ENCODE results near the gene GARIN5B.

GARIN5B gene

DNA sequence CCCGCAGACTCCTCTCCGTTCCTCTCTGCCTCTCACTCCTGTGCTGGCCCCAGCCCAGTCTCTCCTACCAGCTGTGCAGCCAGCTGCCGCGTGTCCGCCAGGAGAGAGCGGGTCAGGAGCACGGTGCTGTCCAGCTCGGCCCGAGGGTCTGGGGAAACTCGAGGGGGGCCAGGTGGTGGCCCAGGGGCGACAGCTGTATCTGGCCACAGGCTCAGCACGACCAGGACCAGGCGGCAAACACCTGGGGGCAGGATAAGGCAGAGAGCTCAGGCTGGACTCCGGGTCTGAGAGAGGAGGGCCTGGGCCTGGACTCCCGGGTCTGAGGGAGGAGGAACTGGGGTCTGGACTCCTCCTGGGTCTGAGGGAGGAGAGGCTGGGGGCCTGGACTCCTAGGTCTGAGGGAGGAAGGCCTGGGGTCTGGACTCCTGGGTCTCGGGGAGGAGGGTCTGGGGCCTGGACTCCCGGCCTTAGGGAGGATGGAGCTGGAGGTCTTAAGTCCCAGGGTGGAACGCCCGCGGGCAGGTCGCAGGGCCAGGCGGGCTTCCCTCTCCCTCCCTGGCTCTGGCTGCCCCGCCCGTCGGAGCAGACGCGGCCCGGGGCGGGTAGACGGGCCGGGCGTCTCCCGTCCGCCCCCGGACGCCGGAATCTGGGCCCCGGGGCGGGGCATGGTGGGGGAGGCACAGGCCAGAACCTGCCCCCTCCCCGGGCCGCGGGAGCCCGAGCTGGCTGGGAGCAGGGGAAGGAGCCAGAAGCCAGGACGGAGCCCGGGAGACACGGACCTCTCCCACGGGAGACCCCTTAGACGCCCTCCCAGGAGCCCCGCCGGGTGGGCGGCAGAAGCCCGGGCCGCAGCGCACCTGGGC is 5.9 kb upstream of the GARIN5B start:
- DNase-seq: no peak

DNA sequence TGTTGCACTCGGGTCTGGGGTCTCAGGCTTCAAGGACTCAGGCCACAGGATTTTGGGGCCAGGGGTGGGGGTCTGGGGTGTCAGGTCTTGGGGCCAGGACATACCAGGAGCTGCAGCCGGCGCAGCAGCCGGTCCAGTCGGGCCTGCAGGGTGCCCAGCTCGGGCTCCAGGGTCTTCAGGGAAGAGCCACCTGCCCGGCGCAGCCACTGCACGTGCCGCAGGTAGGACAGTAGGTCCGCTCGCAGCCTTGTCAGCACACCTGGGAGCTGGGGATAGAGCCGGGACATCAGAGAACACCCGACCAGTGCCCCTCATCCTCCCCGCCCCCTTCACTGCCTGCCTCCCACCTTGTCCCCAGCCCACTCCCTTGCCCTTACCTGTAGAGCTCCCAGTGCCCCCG is 5.0 kb upstream of the GARIN5B start:
- no peak for DNase-seq

DNA sequence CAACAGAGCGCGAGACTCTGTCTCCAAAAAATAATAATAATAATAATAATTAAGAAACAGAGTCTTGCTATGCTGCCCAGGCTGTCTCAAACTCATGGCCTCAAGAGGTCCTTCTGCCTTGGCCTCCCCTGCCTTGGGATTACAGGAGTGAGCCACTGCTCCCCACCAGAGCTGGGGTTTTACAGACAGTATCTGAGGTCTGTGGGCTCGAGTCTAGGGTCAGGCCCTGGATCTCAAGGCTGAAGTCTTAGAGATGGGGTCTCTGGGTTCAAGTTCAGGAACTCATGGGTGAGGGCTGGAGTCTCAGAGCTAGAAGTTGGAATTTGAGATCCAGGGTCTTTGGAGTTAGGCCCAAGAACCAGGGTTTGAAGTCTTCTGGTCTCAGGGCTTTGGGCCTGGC is 3.7 kb upstream of the GARIN5B start:
- DNase-seq: no peak

DNA sequence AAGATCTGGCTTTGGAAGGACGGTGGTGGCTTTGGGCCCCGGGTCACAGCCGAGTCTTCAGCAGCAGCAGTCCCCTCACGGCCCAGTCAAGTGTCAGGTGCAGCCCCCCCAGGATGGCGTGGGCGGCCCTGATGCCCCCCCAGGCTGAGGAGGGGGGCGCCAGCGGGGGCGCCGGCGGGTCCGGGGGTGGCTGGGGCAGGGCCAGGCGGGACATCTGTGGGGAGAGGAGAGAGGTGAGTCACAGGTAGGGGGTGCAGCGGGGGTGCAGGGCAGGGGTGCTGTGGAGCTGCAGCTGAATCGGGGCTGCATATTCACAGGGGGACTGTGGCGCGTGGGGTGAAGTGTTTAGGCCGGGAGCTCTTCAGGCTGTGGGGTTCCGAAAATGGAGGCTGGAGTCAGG is 2.9 kb upstream of the GARIN5B start:
- no peak for DNase-seq

DNA sequence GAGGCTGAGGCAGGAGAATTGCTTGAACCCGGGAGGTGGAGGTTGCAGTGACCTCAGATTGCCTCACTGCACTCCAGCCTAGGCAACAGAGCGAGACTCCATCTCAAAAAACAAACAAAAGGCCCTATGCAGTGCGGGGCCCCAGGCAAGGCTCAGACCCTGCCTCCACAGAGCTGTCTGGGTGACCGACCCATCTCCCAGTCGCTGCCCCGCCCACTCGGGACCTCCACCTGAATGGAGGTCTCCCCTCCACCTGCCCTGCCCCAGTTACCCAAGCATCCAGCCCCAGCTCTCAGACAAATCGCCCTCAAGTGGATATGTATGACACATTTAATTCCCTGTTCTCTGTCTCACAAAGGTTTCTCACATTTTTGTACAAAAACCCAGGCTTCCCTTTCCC is 2.2 kb upstream of the GARIN5B start:
- DNase-seq: no peak

DNA sequence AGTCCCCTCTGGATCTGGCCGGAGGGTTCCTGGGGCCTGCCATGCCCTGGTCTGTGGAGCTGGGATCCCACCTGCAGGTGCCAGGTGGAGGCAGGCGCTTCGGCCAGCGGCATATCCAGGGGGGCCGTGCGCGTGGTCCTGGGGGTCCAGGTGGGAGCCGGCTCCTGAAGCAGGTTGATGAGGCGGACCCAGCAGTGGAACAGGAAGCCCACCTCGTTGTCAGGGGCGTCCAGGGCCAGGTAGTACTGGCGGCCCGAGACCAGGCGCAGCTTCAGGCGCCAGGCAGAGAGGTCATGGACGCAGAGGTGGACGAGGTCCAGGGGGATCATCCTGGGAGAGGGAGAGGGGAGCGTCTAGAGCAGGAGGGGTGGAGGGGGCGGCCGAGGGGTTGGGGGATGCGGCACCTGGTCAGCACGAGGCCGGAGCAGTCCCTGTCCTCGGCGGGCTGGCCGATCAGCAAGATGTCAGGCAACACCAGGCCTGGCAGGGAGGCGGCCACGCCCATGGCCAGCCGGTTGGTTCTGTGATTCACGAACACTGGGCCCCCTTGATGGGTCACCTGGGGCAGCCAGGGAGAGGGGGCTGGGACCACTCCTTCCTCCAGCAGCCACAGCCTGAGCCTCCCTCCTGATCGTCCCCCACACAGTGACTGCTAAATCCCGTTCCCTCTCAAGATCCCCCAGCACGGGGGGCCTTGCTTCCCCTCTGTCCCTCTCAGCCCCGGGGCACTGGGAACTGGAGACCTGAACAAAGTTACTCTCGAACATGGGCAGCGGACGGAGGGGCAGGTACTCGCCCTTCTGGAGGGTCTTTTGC is 678 bp downstream of the GARIN5B start:
- no peak for DNase-seq

DNA sequence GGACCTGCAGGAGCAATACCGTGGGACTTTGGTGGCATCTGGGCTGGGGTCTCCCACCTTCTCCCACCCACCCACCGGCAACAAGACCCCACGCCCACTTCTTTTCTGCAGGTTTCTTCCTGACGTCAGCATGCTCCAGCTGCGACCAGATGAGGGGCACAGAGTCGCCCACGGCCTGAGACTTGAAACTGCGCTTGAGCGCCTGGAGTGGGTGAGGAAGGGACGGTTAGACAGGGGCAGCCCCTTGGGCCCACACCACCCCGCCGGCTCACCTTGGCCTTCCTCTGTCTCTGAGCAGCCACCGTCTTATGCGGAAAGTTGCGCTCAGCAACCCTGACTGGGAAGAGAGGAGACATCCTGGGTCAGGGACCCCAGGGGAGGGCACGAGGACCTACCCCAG is 2.2 kb downstream of the GARIN5B start:
- DNase-seq: no peak

DNA sequence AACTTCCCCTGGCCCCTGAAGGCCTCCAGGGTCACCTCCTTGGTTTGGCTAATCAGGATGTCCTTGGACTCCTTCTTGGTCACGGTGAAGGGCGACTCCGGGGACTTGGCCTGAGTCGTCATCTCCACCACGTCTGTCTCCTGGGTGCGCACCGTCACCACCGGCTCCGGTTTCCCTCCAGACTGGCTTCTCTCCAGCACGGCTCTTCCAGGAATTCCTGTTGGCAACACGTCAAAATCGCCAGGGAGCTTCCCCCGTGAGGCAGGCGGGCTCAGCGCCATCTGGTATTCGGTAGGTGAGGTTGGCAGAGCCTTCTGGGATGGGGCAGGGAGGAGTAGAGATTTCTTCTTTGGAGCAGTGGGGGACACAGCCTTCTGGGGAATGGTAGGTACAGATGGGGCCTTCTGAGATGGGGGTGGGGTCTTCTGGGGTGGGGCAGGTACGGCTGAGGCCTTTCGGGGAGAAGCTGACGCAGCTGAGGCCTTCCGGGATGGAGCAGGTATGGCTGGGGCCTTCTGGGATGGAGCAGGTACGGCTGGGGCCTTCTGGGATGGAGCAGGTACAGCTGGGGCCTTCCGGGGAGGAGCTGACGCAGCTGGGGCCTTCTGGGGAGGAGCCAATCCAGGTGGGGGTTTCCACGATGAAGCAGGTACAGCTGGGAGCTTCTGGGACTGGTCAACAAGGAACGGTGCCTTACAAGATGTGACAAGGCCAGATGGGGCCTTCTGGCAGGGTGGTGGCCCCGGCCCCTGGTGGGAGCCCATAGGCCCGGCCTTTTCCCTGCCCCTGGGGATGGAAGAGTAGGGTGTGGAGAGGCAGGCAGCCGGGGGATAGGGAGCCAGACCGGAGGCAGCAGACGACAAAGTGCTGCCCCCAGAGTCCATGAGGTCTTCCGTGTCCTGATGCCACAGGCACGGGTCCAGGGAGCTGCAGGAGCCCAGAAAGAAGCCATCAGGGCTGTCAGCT is 3.8 kb downstream of the GARIN5B start:
- no peak for DNase-seq

DNA sequence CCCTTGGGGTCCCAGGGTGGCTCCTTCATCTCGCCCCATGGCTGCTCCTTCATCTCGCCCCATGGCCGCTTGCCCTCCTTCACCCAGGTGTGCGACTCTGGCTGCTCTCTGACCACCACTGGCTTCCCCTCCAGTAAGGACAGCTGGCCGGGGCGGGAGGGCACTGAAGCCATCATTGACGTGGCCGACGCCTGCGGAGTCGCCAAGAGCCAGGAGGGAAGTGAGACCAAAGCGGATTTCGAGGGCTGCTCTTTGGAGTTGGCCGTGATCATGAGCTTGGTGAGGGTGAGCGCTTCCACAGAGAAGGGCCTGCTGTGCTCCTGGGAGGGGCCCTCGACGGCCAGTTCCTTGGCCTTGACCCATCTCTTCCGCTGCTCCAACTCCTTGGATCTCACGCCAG is 4.6 kb downstream of the GARIN5B start:
- no peak for DNase-seq

DNA sequence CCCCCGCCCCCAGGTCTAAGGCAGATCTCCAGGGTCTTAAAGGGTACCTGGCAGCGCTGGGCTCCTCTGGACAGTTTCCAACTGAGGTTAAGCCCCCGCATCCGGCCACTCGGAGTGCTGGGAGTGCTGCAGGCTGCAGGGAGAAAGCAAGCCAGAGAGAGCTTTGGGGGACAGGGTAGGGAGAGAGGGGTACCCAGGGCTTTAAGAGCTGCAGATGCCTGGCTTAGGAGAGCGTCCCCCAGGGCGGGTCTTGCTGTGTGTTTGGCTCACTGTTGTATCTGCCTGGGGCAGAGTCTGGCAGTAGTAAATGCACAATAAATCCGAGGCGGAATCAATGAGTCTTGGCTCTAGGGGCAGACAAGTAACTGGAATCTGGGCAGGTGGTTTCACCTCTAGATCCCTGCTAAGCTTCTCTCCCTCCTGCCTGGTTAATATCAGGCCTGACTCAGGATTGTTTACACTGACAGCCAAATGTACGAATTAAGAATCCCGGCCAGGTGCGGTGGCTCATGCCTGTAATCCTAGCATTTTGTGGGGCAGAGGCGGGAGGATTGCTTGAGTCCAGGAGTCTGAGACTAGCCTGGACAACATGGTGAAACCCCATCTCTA is 7.7 kb downstream of the GARIN5B start:
- no peak for DNase-seq

DNA sequence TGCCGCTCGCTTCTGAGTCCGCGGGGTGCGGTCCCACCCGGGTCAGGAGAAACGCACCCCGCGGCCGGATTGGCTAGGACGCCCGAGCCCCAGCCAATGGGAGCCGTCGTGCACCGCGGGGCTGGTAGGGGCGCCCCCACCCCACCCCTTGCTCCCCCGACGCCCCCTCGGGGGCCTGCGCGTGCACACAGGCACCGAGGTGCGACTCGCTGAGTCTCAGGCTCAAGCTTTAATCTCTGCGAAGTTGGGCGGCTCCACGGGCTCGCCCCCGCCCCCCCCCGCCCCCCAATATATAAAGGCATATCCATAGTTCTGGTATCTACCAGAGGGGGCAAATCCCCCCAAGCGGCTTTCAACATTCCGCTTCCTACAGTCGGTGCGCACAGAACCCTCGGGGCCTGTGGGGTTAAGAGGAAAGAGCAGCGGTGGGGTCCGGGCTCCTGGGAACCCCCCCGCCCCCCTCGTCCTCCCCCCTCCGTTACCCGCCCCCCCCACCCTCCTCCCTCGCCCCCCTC is 8.3 kb downstream of the GARIN5B start, which contains the start of gene COX6B2:
TSS of gene COX6B2 (minus strand) at position 22 of the 515 bp plus-strand sequence. CDS start 198 bp downstream, outside the sequence.
- DNase-seq: no peak

DNA sequence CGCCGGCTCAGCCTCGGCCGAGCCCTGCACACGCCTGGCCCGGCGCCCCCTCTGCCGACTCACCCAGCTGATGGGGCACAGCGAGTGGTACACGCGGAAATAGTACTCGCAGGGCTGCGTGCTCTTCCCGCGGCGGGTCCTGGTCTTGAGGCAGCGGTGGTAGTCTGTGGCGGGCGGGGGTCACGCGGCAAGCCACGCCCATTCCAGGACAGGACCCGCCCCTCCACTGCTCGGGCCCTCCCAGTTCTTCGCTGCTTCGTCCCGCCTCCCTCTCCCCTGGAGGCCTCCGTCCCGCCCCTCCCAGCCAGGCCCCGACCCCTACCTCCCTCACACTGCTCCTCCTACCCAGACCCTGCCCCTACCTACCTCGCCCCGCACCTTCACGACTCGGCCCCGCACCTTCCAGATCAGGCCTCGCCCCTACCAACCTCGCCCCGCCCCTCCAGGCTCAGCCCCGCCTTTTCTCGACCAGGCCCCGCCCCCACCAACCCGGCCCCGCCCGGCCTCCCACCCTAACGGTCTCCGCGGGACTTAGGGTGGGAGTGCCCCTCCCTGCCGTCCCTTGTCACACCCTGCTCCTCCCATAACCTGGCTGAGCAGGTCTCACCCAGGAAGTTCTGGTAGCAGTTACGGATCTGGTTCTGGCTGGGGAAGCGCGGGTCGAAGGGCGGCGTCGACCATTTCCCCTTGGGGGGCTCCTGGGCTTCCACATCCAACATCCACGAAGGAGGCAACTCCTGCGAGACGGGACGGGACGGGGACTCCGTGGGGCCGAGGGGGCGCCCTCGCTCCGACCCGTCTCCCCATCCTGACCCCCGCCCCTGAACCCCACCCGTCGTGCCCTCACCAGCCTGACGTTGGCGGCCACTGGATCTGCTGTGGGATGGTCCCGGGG is 9.0 kb downstream of the GARIN5B start:
- peak; percentile 45 to 66 for DNase-seq

DNA sequence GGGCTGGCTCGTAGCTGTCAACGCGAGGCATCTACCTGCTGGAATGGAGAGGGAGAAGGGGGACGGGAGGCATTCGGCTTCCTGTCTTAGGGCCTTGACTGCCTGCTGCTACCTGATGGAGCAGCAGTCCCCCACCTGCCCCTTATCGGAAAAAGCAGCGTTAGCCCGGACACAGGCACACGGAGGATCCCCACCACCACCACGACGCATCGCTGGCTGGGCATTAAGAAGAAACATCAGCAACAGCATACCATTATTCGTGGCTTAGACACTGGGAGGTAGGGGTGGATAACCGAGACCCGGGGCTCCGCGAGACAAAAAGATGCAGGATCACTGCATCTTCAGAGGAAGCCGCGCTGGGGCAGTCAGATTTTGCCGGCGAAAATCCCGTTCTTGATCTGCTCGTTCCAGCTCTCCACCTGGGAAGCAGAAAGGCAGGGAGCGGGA is 9.7 kb downstream of the GARIN5B start:
- no peak for DNase-seq

DNA sequence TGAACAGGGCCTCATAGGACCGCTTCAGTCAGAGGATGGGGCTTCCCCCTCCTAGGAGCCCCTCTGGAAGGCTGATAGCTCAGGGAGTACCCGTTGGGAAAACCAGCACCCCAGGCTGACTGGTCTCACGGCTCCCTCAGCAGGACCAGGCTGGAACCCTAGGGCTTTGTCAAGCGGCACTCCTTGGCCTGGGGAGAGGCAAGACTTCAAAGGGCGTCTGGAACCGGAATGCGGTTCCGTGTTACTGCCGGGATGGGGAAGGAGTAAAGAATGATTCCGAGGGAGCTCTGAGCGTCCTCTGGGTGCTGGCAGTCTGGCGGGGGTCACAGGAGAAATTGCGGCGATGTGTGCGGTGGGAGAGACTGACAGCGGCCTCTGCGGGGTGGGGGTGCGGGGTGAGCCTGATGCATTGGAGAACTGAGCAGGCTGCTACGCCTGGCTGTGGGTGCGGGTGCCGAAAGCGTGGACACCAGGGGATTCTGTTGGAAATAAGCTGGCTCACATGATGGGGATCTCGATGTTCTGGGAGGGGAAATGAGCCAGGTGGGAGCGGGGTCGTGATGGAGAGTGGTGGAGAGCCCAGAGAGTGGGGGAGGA is 10.4 kb downstream of the GARIN5B start:
- no peak for DNase-seq

DNA sequence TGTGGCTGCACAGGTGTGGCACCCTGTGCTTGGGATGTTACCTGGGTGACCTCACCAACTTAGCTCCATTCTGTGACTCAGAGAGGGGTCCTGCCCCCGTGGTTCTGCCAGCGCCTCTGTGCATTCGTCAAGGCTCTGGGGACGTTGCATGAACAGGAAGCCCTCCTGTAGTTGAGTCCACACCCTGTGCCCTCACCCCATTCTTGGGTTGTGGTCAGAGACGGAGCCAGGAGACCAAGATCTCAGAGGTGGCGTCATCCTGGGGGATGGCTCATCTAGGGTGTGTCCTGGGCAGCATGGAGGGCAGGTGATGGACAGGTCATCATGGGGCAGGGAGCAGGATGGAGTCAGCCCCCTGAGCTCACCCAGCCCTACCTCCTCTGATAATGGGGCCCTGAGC is 11.0 kb downstream of the GARIN5B start:
- no peak for DNase-seq

DNA sequence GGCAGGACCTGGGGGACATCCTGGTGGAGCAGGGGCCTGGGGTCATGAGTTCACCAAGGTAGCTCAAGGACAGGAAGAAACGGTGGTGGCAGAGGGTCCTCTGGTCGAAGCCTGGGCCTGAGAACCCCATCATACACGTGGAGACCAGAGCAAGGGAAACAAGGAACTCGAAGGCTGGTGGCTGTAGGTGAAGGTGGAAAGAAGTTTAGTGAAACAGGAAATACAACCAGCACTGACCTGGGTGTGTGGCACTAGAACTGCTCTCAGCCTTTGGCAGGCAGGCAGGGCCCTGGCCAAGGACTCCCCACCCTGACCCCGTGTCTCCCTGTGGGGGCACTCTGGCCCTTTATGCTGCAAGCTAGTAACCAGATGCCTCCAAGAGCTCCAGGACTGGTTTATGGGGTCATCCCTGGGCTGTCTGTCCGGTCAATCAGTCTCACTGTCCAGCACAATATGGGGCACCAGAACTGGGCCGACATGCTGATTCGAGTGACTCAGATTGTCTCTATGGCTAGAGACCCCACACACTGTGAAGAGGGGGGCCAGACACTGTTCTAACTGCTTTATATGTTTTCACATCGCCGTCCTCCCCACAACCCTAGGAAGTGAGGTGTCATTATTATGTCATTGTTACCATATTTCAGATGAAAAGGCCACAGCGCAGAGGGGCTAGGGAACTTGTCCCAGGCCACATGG is 12.3 kb downstream of the GARIN5B start:
- no peak for DNase-seq

DNA sequence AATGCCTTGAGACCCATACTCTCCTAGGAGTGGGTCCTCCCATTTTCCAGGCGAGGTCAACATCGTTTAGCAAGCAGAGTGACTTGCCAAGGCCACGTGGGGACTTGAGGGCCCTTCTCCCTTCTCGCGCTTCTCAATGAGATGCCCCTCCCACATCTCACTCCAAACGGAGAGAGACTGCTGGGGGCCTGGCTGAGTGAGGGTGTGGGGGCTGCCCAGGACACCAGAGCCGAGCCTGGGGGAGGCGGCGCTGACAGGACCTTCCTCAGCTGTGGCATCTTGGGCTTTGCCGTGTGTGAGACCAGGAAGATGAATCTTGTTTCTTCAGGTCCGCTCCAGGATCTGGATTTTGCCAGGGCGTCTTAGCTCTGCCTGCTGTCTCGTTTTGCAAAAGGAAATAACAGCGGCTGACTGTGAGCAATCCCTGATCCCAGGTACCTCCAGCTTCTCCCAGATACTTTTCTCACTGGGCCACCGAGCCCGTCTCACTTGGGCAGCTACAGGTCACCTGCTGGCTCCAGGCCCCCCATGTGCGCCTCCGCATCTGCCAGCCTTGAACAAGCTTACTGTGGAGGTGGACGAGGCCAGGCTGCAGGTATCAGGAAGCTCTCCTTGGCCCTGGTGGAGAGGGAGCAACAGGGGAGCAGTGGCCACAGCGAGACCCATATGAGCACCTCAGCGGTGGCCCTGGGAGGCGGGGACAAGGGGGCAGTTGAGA is 14.6 kb downstream of the GARIN5B start:
- no peak for DNase-seq

DNA sequence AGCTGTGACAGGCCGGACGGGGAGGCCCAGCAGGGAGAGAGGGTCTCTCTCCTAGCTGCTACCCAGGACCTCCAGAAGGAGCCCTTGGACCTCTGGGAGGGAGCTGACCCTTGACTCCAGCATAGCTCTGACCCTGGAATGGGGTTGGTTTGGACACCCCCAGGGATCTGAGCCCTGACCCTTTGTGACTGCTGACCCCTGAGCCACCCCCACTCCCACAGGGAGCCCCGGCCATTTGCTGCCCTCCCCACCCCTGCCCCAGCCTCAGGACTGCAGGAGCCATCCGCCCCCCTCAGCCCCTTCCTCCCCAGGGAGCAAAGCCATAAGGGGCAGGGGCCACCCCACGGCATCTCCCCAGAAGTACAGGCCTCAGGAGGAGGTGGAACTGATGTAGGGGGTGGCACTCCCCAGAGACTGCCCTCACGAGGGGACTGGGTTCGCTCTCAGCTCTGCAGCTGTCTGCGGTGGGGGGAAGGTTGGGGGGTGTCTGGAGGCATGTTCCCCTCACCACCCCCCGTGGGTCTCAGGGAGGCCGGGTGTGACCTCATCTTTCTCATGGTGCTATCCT is 15.5 kb downstream of the GARIN5B start:
- no peak for DNase-seq
